Ishikawa (cell line): ENCODE measurements around the gene TCHP.

Experiments used
- CEBPB ChIP-seq: IDR thresholded peaks from 2 replicates; pipeline ENCODE4 v1.6.1; 2012
- CREB1 ChIP-seq: IDR thresholded peaks from 2 replicates; pipeline ENCODE4 v1.6.1; 2012; ENCODE audit warnings: low read depth
- EGR1 ChIP-seq: IDR thresholded peaks from 2 replicates; pipeline ENCODE4 v1.6.1; 2012
- EP300 ChIP-seq: IDR thresholded peaks from 2 replicates; pipeline ENCODE4 v1.6.1; 2012; ENCODE audit warnings: borderline replicate concordance
- FOXM1 ChIP-seq: IDR thresholded peaks from 2 replicates; pipeline ENCODE4 v1.6.1; 2012; ENCODE audit warnings: low read depth, borderline replicate concordance
- MAX ChIP-seq: IDR thresholded peaks from 2 replicates; pipeline ENCODE4 v1.6.1; 2012
- NFIC ChIP-seq: IDR thresholded peaks from 2 replicates; pipeline ENCODE4 v1.6.1; 2012
- RAD21 ChIP-seq: IDR thresholded peaks from 2 replicates; pipeline ENCODE4 v1.6.1; 2012; ENCODE audit warnings: low read depth
- TAF1 ChIP-seq: IDR thresholded peaks from 2 replicates; pipeline ENCODE4 v1.6.1; 2012; ENCODE audit warnings: low read depth, mild to moderate bottlenecking
- TCF12 ChIP-seq: IDR thresholded peaks from 2 replicates; pipeline ENCODE4 v1.6.1; 2012; ENCODE audit warnings: low read depth
- TEAD4 ChIP-seq: IDR thresholded peaks from 2 replicates; pipeline ENCODE4 v1.6.1; 2012
- YY1 ChIP-seq: IDR thresholded peaks from 2 replicates; pipeline ENCODE4 v1.6.1; 2012; ENCODE audit warnings: low read depth
- ZBTB7A ChIP-seq: IDR thresholded peaks from 2 replicates; pipeline ENCODE4 v1.6.1; 2012; ENCODE audit warnings: low read depth
- TF ChIP-seq, protein P1 (sequence below): IDR thresholded peaks from 2 replicates; pipeline ENCODE4 v1.6.1; 2012; ENCODE audit warnings: low read depth, mild to moderate bottlenecking
- TF ChIP-seq, protein P2 (sequence below): IDR thresholded peaks from 2 replicates; pipeline ENCODE4 v1.6.1; 2012

TCHP gene

DNA sequence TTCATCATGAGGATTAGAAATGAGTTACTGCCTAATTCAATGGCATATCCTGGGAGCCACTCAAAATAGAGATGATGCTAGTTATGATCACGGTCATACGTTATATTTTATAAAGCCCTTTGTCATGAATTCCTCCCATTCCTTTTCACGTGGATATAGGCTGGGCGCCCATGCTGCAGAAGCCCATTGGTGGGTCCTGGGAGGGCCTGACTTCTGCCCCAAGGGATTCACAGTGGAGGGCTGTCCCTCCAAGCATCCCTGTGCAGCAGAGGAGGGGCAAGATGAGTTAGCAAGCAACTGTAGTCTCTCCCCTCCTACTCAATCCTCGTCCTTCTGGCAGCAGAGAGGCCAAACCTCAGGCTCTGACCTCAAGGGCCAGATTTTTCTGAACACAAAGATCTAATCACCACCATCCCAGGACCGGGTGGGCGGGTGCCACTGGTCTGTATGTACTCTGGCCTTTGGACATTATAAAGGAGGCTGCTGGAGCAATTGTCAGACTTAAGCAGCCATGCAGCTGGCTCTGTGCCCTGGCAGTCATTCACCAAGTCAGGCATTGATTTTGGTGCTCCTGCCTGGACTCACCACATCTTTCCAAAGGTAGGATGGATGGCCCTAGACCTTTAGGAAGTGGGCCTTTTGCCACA, 28.3 kb upstream of the TCHP start:
- TF ChIP-seq YY1 (no peak), EP300 (no peak), NFIC (no peak), TAF1 (no peak), ZBTB7A (no peak), RAD21 (no peak), TCF12 (no peak), CEBPB (no peak), TEAD4 (no peak), CREB1 (no peak), EGR1 (no peak)
- TF ChIP-seq, protein P1, sequence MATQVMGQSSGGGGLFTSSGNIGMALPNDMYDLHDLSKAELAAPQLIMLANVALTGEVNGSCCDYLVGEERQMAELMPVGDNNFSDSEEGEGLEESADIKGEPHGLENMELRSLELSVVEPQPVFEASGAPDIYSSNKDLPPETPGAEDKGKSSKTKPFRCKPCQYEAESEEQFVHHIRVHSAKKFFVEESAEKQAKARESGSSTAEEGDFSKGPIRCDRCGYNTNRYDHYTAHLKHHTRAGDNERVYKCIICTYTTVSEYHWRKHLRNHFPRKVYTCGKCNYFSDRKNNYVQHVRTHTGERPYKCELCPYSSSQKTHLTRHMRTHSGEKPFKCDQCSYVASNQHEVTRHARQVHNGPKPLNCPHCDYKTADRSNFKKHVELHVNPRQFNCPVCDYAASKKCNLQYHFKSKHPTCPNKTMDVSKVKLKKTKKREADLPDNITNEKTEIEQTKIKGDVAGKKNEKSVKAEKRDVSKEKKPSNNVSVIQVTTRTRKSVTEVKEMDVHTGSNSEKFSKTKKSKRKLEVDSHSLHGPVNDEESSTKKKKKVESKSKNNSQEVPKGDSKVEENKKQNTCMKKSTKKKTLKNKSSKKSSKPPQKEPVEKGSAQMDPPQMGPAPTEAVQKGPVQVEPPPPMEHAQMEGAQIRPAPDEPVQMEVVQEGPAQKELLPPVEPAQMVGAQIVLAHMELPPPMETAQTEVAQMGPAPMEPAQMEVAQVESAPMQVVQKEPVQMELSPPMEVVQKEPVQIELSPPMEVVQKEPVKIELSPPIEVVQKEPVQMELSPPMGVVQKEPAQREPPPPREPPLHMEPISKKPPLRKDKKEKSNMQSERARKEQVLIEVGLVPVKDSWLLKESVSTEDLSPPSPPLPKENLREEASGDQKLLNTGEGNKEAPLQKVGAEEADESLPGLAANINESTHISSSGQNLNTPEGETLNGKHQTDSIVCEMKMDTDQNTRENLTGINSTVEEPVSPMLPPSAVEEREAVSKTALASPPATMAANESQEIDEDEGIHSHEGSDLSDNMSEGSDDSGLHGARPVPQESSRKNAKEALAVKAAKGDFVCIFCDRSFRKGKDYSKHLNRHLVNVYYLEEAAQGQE: no peak
- TF ChIP-seq, protein P2, sequence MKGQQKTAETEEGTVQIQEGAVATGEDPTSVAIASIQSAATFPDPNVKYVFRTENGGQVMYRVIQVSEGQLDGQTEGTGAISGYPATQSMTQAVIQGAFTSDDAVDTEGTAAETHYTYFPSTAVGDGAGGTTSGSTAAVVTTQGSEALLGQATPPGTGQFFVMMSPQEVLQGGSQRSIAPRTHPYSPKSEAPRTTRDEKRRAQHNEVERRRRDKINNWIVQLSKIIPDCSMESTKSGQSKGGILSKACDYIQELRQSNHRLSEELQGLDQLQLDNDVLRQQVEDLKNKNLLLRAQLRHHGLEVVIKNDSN: no peak

GRCh38 chr12:109873653-109874052, 26.4 kb upstream of the TCHP start:
- TF ChIP-seq RAD21: no peak
- TF ChIP-seq, protein P2: no peak
- TF ChIP-seq YY1: no peak
- TF ChIP-seq ZBTB7A: no peak
- TF ChIP-seq MAX: no peak
- TF ChIP-seq CEBPB: no peak
- TF ChIP-seq FOXM1: no peak
- no peak for TF ChIP-seq CREB1
- TF ChIP-seq, protein P1: no peak
- no peak for TF ChIP-seq NFIC

GRCh38 chr12:109875572-109876131, 24.4 kb upstream of the TCHP start:
- TF ChIP-seq RAD21 (no peak), TAF1 (no peak), NFIC (peak; percentile 50; the same call in 1 of the 2 replicates)
- TF ChIP-seq, protein P2: no peak

- no peak for TF ChIP-seq CEBPB
- no peak for TF ChIP-seq TCF12
- TF ChIP-seq EP300: no peak
- TF ChIP-seq MAX: no peak
- TF ChIP-seq FOXM1: no peak
- no peak for TF ChIP-seq YY1
- no peak for TF ChIP-seq TEAD4
- no peak for TF ChIP-seq ZBTB7A
- TF ChIP-seq EGR1: no peak
- no peak for TF ChIP-seq RAD21
- TF ChIP-seq NFIC: no peak
- no peak for TF ChIP-seq CREB1
- TF ChIP-seq, protein P1: no peak
- TF ChIP-seq, protein P2: no peak
- no peak for TF ChIP-seq TAF1
These were observed 23.7 kb upstream of the TCHP start for GRCh38 chr12:109876406-109876805.
